ENCODE measurements around the gene ERBB4. TPM values are rescaled to one million over a fixed set of nuclear protein-coding genes. Genes with fewer than 3 reads are reported as not detected.

ERBB4 gene
- total RNA-seq, 1 experiment from 2014 or later, result under 0.01 TPM

DNA sequence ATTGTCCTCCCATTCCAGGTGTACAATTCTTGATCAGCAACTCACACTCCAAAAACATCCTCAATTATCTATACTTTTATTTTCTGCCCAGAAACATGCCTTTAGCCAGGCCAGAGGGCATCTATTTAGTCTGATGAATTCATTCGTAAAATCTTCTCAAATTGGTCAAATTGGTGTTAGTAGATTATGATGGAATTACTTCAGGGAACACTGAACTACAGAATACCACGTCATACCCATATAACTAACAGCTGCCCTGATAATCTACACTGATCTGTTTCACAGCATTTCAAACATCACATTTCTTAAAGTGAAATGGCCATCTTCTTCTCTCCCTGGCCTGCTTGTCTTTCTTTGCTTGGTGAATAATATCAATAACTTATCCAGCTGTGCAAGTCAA lies 1140.8 kb downstream of the ERBB4 start:
- Histone ChIP-seq H3K4me3 (no peak overlapping the region), H3K9me3 (replicated peaks) (no peaks in the 10 kb centered on the region), H3K4me1 (replicated peaks) (no peaks in the 10 kb centered on the region), H3K36me3 (no peaks in the 10 kb centered on the region), H3K27me3 (replicated peaks) (no peaks in the 10 kb centered on the region), H3K27ac (no peak overlapping the region)
- DNase-seq (ENCODE audit: low read depth in 1 of 2, low spot score in 2 of 2), result no peak

GRCh38 chr2:211396815-211397214 lies 1141.8 kb downstream of the ERBB4 start:
- no peak overlapping the region for H3K4me3 ChIP-seq
- H3K36me3 ChIP-seq, result no peaks in the 10 kb centered on the region
- H3K27ac ChIP-seq, result no peak overlapping the region
- H3K9me3 ChIP-seq (replicated peaks), result no peaks in the 10 kb centered on the region
- no peaks in the 10 kb centered on the region for H3K4me1 ChIP-seq (replicated peaks)
- DNase-seq (ENCODE audit: low read depth in 1 of 2, low spot score in 2 of 2), result no peak
- no peaks in the 10 kb centered on the region for H3K27me3 ChIP-seq (replicated peaks)

- Histone ChIP-seq H3K27me3 (replicated peaks) (no peaks in the 10 kb centered on the region), H3K4me1 (replicated peaks) (no peaks in the 10 kb centered on the region), H3K9me3 (replicated peaks) (0 out of 2 replicates have a peak, but pooled peaks cover 2% of the 10 kb centered on the region), H3K4me3 (no peak overlapping the region), H3K36me3 (no peaks in the 10 kb centered on the region), H3K27ac (no peak overlapping the region)
- DNase-seq (ENCODE audit: low read depth in 1 of 2, low spot score in 2 of 2), result no peak
Observed at GRCh38 chr2:211391189-211391567, 1147.4 kb downstream of the ERBB4 start.

DNA sequence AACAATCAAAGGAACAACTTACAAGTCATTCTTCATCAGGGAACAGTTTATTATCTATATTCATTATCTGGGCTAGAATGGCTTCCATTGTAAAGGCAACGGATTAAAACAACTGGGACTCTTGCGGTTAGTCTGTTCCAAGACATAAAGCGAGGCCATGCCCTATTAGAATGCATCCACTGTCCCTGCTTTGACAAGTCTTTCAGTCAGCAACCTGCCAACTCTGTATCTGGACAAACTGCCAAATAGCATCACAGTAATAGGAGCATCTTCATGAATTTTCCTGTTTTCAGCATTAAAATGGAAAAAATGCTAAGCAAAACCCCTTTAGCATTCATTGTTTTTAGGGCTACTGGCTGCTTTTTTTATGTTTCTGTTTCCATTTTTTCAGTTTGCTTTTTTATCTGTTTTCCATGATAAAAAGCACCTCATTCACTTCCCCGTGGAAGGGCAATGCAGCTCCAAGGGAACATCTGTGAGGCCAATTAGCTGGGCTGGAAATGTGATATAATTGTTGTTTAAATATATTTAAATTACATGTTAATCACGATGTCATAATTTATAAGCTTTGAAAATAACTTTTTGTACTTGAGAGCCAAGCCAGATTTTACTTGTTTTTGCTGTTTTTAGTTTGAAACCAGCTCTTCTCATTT lies 1147.9 kb downstream of the ERBB4 start:
- DNase-seq (ENCODE audit: low read depth in 1 of 2, low spot score in 2 of 2), result no peak
- Histone ChIP-seq H3K27me3 (replicated peaks) (no peaks in the 10 kb centered on the region), H3K4me3 (no peak overlapping the region), H3K36me3 (no peaks in the 10 kb centered on the region), H3K4me1 (replicated peaks) (no peaks in the 10 kb centered on the region), H3K27ac (no peak overlapping the region), H3K9me3 (replicated peaks) (0 out of 2 replicates have a peak, but pooled peaks cover 2% of the 10 kb centered on the region)

DNA sequence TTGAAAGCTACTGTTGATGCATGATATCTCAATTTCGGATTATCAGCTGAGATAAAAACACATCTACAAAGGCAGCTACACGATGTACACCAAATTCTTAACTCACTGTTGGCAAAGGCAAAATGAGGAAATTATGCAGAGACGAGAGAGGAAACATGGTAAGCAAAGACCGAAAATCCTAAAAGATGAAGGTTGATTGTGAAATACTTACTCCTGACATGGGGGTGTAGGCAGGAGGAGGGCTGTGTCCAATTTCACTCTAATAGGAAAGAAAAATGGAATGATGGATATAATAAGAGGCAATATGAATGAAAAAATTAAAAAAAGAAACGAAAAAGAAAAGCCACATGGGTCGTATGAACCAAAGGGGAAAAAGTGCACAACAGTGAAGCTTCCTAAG lies 1150.9 kb downstream of the ERBB4 start:
- 0 out of 2 replicates have a peak, but pooled peaks cover 2% of the 10 kb centered on the region for H3K9me3 ChIP-seq (replicated peaks)
- DNase-seq (ENCODE audit: low read depth in 1 of 2, low spot score in 2 of 2), result no peak
- no peaks in the 10 kb centered on the region for H3K4me1 ChIP-seq (replicated peaks)
- no peaks in the 10 kb centered on the region for H3K36me3 ChIP-seq
- H3K4me3 ChIP-seq, result no peak overlapping the region
- H3K27ac ChIP-seq, result no peak overlapping the region
- no peaks in the 10 kb centered on the region for H3K27me3 ChIP-seq (replicated peaks)

- Histone ChIP-seq H3K27me3 (replicated peaks) (no peaks in the 10 kb centered on the region), H3K9me3 (replicated peaks) (no peaks in the 10 kb centered on the region), H3K36me3 (no peaks in the 10 kb centered on the region), H3K27ac (no peak overlapping the region), H3K4me1 (replicated peaks) (no peaks in the 10 kb centered on the region), H3K4me3 (no peak overlapping the region)
- DNase-seq (ENCODE audit: low read depth in 1 of 2, low spot score in 2 of 2), result no peak
Observed at GRCh38 chr2:211380041-211380440, 1158.6 kb downstream of the ERBB4 start.

DNA sequence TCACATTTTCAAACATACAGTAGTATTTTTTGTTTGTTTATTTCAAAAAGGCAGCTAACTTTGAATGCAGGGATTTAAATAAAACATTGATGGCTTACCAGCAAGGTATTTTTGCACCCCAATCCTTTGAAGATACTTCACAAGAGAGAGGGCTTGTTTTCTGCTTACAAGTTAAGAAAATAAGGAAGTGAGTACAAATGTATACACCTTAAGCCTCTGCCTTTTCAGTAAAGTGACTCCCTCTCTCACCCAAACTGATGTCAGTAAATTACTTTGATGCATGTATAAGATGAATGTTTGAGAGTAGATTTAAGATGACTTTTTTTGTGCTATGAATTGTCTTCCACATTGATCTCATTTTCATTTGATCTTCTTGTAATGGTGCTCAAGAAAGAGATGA lies 1162.2 kb downstream of the ERBB4 start:
- Histone ChIP-seq H3K36me3 (no peaks in the 10 kb centered on the region), H3K27me3 (replicated peaks) (no peaks in the 10 kb centered on the region), H3K27ac (no peak overlapping the region), H3K4me3 (no peak overlapping the region), H3K9me3 (replicated peaks) (no peaks in the 10 kb centered on the region), H3K4me1 (replicated peaks) (no peaks in the 10 kb centered on the region)
- DNase-seq (ENCODE audit: low read depth in 1 of 2, low spot score in 2 of 2), result no peak

DNA sequence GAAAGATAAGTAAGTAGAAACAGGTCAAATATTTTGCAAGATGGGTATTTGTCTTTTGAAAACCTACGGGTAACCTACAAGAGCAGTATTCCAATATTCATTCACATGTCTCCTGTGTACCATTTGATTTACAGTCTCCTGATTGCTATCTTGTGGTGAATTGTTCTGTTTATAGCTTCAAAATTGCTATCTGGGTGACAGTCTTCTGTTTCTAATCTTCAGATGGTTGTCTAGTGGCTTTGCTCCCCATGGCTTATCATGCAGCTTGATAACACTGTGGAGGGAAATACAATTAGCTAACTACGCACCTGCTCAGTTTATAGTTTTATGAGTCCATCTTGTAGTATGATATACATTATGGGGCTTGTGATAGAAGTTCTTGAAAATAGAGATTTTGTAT lies 1165.4 kb downstream of the ERBB4 start:
- no peaks in the 10 kb centered on the region for H3K4me1 ChIP-seq (replicated peaks)
- no peaks in the 10 kb centered on the region for H3K27me3 ChIP-seq (replicated peaks)
- no peak for DNase-seq (ENCODE audit: low read depth in 1 of 2, low spot score in 2 of 2)
- H3K4me3 ChIP-seq, result no peak overlapping the region
- H3K36me3 ChIP-seq, result no peaks in the 10 kb centered on the region
- no peaks in the 10 kb centered on the region for H3K9me3 ChIP-seq (replicated peaks)
- H3K27ac ChIP-seq, result no peak overlapping the region

DNA sequence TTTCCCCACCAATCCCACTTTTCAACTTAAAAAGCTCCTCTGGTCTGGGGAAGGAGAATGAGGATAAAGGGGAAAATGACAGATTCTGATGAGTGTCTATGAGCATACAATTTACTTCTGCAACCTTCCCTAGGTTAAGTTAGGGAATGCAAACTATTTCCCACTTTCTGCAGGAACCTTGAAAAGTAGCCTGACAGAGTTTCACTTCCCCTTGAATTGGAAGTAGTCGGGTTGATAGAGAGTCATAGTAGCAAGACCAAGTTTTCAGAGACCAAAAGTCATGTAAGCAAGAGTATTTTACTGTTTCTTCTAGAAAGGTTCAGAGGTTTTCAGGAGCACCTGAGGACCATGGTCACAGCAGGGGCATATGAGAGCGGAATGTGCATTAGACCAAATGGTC lies 1167.1 kb downstream of the ERBB4 start:
- Histone ChIP-seq H3K27me3 (replicated peaks) (no peaks in the 10 kb centered on the region), H3K4me1 (replicated peaks) (no peaks in the 10 kb centered on the region), H3K4me3 (no peak overlapping the region), H3K9me3 (replicated peaks) (no peaks in the 10 kb centered on the region; the same call in 1 of the 2 replicates), H3K27ac (no peak overlapping the region), H3K36me3 (no peaks in the 10 kb centered on the region)
- DNase-seq (ENCODE audit: low read depth in 1 of 2, low spot score in 2 of 2), result no peak

GRCh38 chr2:211368467-211368866 lies 1170.1 kb downstream of the ERBB4 start:
- Histone ChIP-seq H3K27me3 (replicated peaks) (no peaks in the 10 kb centered on the region), H3K4me3 (no peak overlapping the region), H3K4me1 (replicated peaks) (no peaks in the 10 kb centered on the region), H3K27ac (no peak overlapping the region), H3K36me3 (no peaks in the 10 kb centered on the region), H3K9me3 (replicated peaks) (no peaks in the 10 kb centered on the region; the same call in 1 of the 2 replicates)
- no peak for DNase-seq (ENCODE audit: low read depth in 1 of 2, low spot score in 2 of 2)

- H3K4me1 ChIP-seq (replicated peaks), result no peaks in the 10 kb centered on the region
- no peak overlapping the region for H3K4me3 ChIP-seq
- DNase-seq (ENCODE audit: low read depth in 1 of 2, low spot score in 2 of 2), result no peak
- no peak overlapping the region for H3K27ac ChIP-seq
- H3K27me3 ChIP-seq (replicated peaks), result no peaks in the 10 kb centered on the region
- H3K36me3 ChIP-seq, result no peaks in the 10 kb centered on the region
- no peaks in the 10 kb centered on the region; the same call in 1 of the 2 replicates for H3K9me3 ChIP-seq (replicated peaks)
Observed at GRCh38 chr2:211367711-211368110, 1170.9 kb downstream of the ERBB4 start.

DNA sequence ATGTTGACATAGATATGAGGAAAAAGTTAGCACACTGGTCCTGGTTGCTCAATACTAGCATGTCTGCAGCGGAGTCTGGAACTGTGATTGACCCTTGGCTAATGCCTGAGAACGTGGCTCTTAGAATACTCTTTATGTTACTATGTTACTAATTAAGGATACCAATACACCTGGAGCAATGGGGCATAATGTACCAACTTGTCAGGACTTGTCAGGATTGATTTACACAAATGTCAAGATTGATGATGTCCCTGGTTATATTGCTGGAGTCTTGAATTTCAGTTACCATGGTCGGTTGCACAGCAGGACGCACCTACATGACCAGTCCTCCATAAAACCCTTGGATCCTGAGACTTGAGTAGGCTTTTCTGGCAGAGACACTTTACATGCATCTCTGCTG lies 1171.3 kb downstream of the ERBB4 start:
- Histone ChIP-seq H3K27me3 (replicated peaks) (no peaks in the 10 kb centered on the region), H3K27ac (no peak overlapping the region), H3K36me3 (no peaks in the 10 kb centered on the region), H3K4me3 (no peak overlapping the region), H3K4me1 (replicated peaks) (no peaks in the 10 kb centered on the region), H3K9me3 (replicated peaks) (no peaks in the 10 kb centered on the region; the same call in 1 of the 2 replicates)
- no peak for DNase-seq (ENCODE audit: low read depth in 1 of 2, low spot score in 2 of 2)

DNA sequence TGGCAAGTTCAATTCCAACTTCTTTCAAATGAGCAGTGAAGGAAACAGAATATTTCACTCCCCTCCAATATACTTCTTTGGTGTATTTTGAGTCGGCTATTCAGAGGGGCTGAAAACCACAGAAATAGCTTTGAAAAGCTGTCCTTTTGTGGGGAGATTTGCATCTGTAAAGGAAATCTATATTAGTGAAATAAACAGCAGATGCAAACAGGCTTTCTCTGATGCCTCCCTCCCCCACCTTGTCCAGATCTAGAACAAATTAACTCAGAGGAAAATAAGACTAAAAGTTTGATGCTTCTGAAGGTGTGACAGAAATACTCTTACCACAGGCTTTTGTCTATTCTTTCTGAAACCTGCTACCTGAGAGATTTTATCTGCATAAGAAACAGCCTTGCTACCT lies 1173.7 kb downstream of the ERBB4 start:
- no peak overlapping the region for H3K4me3 ChIP-seq
- H3K9me3 ChIP-seq (replicated peaks), result no peaks in the 10 kb centered on the region; the same call in 1 of the 2 replicates
- H3K27me3 ChIP-seq (replicated peaks), result no peaks in the 10 kb centered on the region
- no peak for DNase-seq (ENCODE audit: low read depth in 1 of 2, low spot score in 2 of 2)
- no peaks in the 10 kb centered on the region for H3K36me3 ChIP-seq
- H3K27ac ChIP-seq, result no peak overlapping the region
- H3K4me1 ChIP-seq (replicated peaks), result no peaks in the 10 kb centered on the region

DNA sequence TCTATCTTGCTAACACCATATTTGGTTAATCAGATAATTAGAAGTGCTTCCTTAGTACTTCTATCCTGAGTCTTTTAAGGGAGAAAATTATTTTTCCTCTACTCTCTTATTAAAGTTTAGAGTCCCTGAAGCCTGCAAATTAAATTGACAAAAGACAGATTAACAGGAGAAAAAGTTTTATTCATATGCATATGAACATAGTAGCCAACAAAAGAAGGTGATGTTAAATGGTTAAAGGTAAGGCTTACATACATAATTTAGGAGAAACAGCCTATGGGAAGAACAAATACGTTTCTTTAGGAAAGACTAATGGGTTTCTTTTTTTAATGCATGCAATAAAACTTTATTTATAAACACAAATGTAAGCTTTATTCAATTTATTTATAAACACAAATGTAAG lies 1177.2 kb downstream of the ERBB4 start:
- H3K4me3 ChIP-seq, result no peak overlapping the region
- H3K27me3 ChIP-seq (replicated peaks), result no peaks in the 10 kb centered on the region
- no peaks in the 10 kb centered on the region for H3K4me1 ChIP-seq (replicated peaks)
- DNase-seq (ENCODE audit: low read depth in 1 of 2, low spot score in 2 of 2), result no peak
- H3K9me3 ChIP-seq (replicated peaks), result no peaks in the 10 kb centered on the region
- H3K36me3 ChIP-seq, result no peaks in the 10 kb centered on the region
- H3K27ac ChIP-seq, result no peak overlapping the region

- H3K4me1 ChIP-seq (replicated peaks), result no peaks in the 10 kb centered on the region
- H3K9me3 ChIP-seq (replicated peaks), result no peaks in the 10 kb centered on the region
- H3K4me3 ChIP-seq, result no peak overlapping the region
- no peak overlapping the region for H3K27ac ChIP-seq
- H3K27me3 ChIP-seq (replicated peaks), result no peaks in the 10 kb centered on the region
- DNase-seq (ENCODE audit: low read depth in 1 of 2, low spot score in 2 of 2), result no peak
- no peaks in the 10 kb centered on the region for H3K36me3 ChIP-seq
Observed at GRCh38 chr2:211359347-211359746, 1179.3 kb downstream of the ERBB4 start.
